Transverse colon (tissue), 3 donors: ENCODE results near the gene UQCC5.

Source experiments
- EP300 ChIP-seq: sonication (generic); formaldehyde crosslinking; IDR thresholded peaks from one replicate; pipeline ENCODE4 v1.6.1; 2017; ENCODE audit warnings: antibody characterized with exemption, low read depth
- POLR2A ChIP-seq: fragments of 450-650 bp; IDR thresholded peaks from one replicate; pipeline ENCODE4 v1.6.1; 2016; ENCODE audit warnings: antibody characterized with exemption, mild to moderate bottlenecking, moderate library complexity
- TF ChIP-seq, protein P1 (sequence below), 5 experiments: fragments of 200-600 bp in 3 of 5; fragments of 450-650 bp in 2 of 5; sonication (generic) in 3 of 5; IDR thresholded peaks; 1 replicate in 2 of 5; 2 replicates in 3 of 5; pipeline ENCODE4 v1.5.1; 2016 to 2017; ENCODE audit warnings: antibody characterized with exemption in 5 of 5, inconsistent platforms in 3 of 5, mild to moderate bottlenecking in 2 of 5, moderate library complexity in 1 of 5

GRCh38 chr3:52519445-52520140 lies 16.8 kb upstream of the UQCC5 start:
- TF ChIP-seq EP300 (no peak), POLR2A (no peak)
- TF ChIP-seq, protein P1, sequence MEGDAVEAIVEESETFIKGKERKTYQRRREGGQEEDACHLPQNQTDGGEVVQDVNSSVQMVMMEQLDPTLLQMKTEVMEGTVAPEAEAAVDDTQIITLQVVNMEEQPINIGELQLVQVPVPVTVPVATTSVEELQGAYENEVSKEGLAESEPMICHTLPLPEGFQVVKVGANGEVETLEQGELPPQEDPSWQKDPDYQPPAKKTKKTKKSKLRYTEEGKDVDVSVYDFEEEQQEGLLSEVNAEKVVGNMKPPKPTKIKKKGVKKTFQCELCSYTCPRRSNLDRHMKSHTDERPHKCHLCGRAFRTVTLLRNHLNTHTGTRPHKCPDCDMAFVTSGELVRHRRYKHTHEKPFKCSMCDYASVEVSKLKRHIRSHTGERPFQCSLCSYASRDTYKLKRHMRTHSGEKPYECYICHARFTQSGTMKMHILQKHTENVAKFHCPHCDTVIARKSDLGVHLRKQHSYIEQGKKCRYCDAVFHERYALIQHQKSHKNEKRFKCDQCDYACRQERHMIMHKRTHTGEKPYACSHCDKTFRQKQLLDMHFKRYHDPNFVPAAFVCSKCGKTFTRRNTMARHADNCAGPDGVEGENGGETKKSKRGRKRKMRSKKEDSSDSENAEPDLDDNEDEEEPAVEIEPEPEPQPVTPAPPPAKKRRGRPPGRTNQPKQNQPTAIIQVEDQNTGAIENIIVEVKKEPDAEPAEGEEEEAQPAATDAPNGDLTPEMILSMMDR (IDR thresholded peaks at IDR 0.05) = no peak
